ENCODE measurements around the gene LY6G6D.

The LY6G6D gene

GRCh38 chr6:31721351-31722020 is 6.3 kb downstream of the LY6G6D start, which contains the start of gene LY6G6C:
Gene LY6G6C (minus strand): TSS chr6:31721746. CDS start chr6:31721679, 67 bp downstream.
- DNase-seq = no peak

- no peak for DNase-seq
These were observed 7.0 kb downstream of the LY6G6D start for GRCh38 chr6:31722173-31722572.

GRCh38 chr6:31723245-31723979 is 8.3 kb downstream of the LY6G6D start, which contains the start of gene MPIG6B:
Gene MPIG6B (plus strand): TSS chr6:31723373. CDS start chr6:31723384, 11 bp downstream.
- no peak for DNase-seq

- no peak for DNase-seq
These were observed 9.0 kb downstream of the LY6G6D start for GRCh38 chr6:31723980-31724691.

GRCh38 chr6:31725502-31726350 is 10.6 kb downstream of the LY6G6D start:
- DNase-seq = no peak

- no peak for DNase-seq
These were observed 12.0 kb downstream of the LY6G6D start for GRCh38 chr6:31727034-31727716.

- no peak for DNase-seq
These were observed 12.8 kb downstream of the LY6G6D start for GRCh38 chr6:31727717-31728671.

- no peak for DNase-seq
These were observed 13.8 kb downstream of the LY6G6D start, which contains the start of gene DDAH2 for GRCh38 chr6:31728767-31729514. Gene DDAH2 (minus strand): TSS chr6:31729299. CDS start chr6:31729161, 138 bp downstream.

DNA sequence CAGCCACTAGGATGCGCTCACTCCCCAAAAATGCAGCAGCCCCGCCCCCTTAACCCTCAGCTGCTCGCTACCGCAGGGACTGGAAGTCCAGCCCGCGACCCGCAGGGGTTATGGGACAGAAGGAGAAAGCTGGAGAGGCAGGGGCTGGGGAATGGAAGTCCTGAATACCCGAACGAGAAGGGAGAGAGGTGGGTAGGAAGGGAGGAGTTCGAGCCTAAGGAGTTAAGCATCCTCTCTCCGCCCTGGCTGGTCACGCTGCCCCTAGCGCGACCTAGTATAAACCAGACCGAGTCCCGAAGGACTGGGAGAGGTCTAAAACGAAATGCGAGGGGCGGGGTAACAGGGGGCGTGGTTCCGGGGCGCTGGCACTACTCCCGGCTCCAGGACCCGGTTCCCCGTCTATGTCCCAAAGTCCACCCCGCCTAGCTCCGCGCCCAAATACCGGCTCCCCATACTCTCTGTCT is 14.4 kb downstream of the LY6G6D start:
- DNase-seq = peak; percentile 59 to 63

- DNase-seq = peak in 1 of 2 experiments; percentile 31
These were observed 15.0 kb downstream of the LY6G6D start for GRCh38 chr6:31729979-31730630.

GRCh38 chr6:31730631-31731086 is 15.5 kb downstream of the LY6G6D start:
- DNase-seq = no peak

- DNase-seq = no peak
These were observed 16.9 kb downstream of the LY6G6D start for GRCh38 chr6:31732029-31732428.

DNA sequence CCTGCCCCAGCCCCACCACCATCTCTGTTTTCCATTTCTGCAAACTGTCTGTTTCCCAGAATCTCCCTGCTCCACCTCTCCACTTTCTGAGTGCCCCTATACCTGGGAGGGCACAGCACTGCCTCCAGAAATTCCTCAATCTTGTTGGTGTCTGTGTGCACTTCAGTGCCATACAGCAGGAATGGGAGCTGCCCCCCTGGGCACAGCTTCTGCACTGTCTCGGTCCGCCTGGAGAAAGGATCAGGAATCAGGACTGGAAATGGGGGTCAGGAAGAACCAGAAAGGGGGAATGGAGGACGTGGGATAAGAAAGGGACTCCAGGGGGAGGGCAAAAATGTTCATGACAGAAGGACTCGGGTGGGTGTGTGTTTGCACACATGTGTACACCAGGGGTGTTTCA is 18.6 kb downstream of the LY6G6D start:
- no peak for DNase-seq

GRCh38 chr6:31734247-31734820 is 19.2 kb downstream of the LY6G6D start:
- no peak for DNase-seq

DNA sequence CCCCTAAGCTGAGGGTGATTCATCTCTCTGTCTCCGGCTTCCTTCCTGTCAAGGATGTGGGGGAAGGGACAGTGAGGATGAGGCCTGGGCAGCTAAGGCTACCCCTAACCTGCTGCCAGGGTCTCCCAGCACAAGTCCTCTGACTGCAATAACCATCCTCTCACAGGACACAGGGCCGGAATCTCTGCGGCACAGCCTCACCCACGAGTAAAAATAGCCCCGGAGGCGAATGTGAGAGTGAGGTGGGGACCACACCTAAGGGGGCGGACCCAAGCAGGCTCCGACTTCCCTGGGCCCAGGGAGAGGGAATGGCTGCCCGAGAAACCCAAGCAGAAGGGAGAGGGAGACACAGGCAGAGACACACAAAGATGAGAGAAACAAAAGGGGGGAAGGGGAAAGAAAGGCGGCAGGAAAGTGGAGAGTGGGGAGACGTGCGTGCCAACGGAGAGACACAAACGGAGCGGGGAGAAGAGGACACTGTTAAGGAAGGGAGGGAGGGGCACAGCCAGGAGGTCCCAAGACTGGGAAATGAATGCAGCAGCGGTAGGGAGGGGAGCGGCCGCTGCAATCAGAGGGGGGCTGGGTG is 19.8 kb downstream of the LY6G6D start:
- DNase-seq = no peak

DNA sequence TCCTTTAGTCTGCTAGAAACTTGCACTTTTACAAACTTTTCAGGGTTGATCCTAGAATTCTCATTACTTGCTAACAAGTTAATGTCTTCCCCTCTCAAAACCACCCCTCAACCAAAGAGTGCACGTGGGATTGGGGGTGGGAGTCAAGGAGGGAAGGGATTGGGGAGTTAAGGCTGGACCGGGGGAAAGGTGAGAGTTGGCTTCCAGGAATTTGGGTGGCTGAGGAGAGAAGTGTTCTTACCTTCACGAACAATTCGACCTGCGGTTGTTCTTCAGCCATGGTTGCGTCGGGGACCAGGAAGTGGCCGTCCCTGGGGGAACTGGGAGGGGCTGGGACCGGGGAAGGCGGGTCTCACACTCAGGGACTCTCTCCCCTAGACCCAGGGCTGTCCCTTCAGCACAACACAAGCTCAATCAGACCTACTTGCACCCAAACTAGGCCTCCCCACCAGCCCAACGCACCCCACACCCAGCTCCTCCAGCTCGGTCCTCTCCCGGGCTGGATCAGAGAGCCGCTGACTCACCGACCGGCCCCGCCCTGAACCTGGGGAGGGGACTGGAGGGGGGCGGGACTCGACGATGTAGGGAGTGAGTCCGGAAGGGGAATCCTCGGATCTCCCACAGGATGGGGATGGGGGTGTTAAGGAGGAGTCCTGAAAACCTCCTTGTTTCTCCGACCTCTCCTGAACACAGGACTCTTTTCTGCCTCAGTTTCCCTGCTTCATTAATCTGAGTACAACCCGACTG is 21.0 kb downstream of the LY6G6D start, which contains the start of gene CLIC1:
CLIC1 (minus strand) TSS at position 510 of the 747 bp plus-strand sequence; CDS start at position 280, 230 bp downstream.
- DNase-seq = peak; percentile 51 to 71

- no peak for DNase-seq
These were observed 21.7 kb downstream of the LY6G6D start for GRCh38 chr6:31736768-31737314.

Measured in NCI-H187 (cell line).